Measurements from ENCODE around the gene SUCNR1.

- no peak for TF ChIP-seq EP300 (IDR thresholded peaks at IDR 0.05; ENCODE audit: low read depth in 2 of 2, low read length in 2 of 2)
- no peak for TF ChIP-seq EP300 (CRISPR knock-in tag; IDR thresholded peaks at IDR 0.05; ENCODE audit: borderline replicate concordance)
- TF ChIP-seq TARDBP (CRISPR knock-in tag; IDR thresholded peaks at IDR 0.05): no peak
- no peak for TF ChIP-seq ZBTB8A (CRISPR knock-in tag; IDR thresholded peaks at IDR 0.05; ENCODE audit: borderline replicate concordance, low read depth)
- no peak for TF ChIP-seq ZBTB7A (CRISPR knock-in tag; IDR thresholded peaks at IDR 0.05)
- TF ChIP-seq FOSL2 (CRISPR knock-in tag; IDR thresholded peaks at IDR 0.05): no peak
- TF ChIP-seq SETDB1 (CRISPR knock-in tag; IDR thresholded peaks at IDR 0.05; ENCODE audit: borderline replicate concordance): no peak
- TF ChIP-seq MAFK (conservative IDR thresholded peaks at IDR 0.05 in 1 of 2, IDR thresholded peaks at IDR 0.05 in 1 of 2; ENCODE audit: low read length in 2 of 2): no peak
- TF ChIP-seq FOXK1 (CRISPR knock-in tag; IDR thresholded peaks at IDR 0.05; ENCODE audit: borderline replicate concordance, low read depth): no peak
- no peak for TF ChIP-seq POLR2AphosphoS5 (IDR thresholded peaks at IDR 0.05; ENCODE audit: low read depth, low read length)
These were observed 45.5 kb downstream of the SUCNR1 start for GRCh38 chr3:151919030-151919328.
